Testis (tissue), 2 donors: ENCODE data around the gene CFC1.
"Not testable (repeated sequence)": the region's sequence is repeated elsewhere in the genome, so short reads cannot be mapped to it uniquely, and the experiment has no call there.

Experiments
- CTCF ChIP-seq, 3 experiments: fragments of 450-650 bp in 2 of 3; fragments of 200-600 bp in 1 of 3; sonication (generic) in 1 of 3; IDR thresholded peaks; one replicate each; pipeline ENCODE4 v1.5.1; 2016 to 2019; ENCODE audit warnings: antibody characterized with exemption in 3 of 3, mild to moderate bottlenecking in 2 of 3, moderate library complexity in 1 of 3
- POLR2A ChIP-seq: fragments of 450-650 bp; IDR thresholded peaks from one replicate; pipeline ENCODE4 v1.6.1; 2017; ENCODE audit warnings: antibody characterized with exemption, mild to moderate bottlenecking, moderate library complexity

GRCh38 chr2:130582970-130583369 is 16.4 kb downstream of the CFC1 start:
- TF ChIP-seq CTCF (IDR thresholded peaks at IDR 0.05); POLR2A: not testable (repeated sequence)
